ENCODE results near the gene CXADR.

DNA sequence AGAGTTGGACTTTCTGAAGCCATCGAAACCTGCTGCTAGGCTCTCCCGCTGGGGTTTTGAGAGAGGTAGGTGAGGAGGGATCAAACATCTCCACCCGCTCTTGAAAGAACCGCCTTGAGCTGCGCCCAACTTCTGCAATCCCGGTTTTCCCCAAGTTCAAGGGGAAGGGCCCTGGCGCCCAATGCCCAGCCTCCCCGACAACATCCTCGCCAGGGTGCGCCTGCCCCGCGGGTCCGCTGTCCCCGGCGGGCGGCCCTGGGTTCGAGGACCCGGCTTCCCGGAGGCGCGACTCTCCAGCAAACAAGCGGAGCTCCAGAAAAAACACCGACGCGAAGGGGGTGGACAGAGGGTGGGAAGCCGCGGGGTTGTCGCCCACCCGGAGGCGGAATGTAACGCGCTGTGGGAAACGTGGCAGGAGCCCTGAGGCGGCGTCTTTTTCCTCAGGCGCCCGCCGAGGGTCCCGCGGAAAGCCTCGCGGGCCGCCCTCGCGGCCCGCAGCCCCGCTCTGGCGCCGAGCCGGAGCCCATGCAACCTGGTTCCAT is 99.3 kb downstream of the CXADR start:
- TF ChIP-seq CTCF (IDR thresholded peaks at IDR 0.05) (no peak), ZFX (IDR thresholded peaks at IDR 0.05; ENCODE audit: borderline replicate concordance) (no peak)

Measured in 22Rv1 (cell line).